ENCODE measurements around the gene GRM7.

GRM7 gene

GRCh38 chr3:7249493-7250076 is 388.7 kb downstream of the GRM7 start:
- DNase-seq = no peak

GRCh38 chr3:7254251-7254650 is 393.3 kb downstream of the GRM7 start:
- DNase-seq = no peak

GRCh38 chr3:7260975-7261374 is 400.1 kb downstream of the GRM7 start:
- DNase-seq = no peak

GRCh38 chr3:7263347-7264195 is 402.7 kb downstream of the GRM7 start:
- DNase-seq = no peak

GRCh38 chr3:7264196-7264526 is 403.2 kb downstream of the GRM7 start:
- DNase-seq = no peak

GRCh38 chr3:7265736-7266135 is 404.8 kb downstream of the GRM7 start:
- DNase-seq = no peak

- DNase-seq = no peak
Observed at GRCh38 chr3:7266551-7266950, 405.6 kb downstream of the GRM7 start.

- DNase-seq = no peak
Observed at GRCh38 chr3:7270731-7271130, 409.8 kb downstream of the GRM7 start.

- DNase-seq = no peak
Observed at GRCh38 chr3:7271631-7272030, 410.7 kb downstream of the GRM7 start.

- DNase-seq = no peak
Observed at GRCh38 chr3:7272203-7272602, 411.3 kb downstream of the GRM7 start.

GRCh38 chr3:7275396-7275795 is 414.5 kb downstream of the GRM7 start:
- DNase-seq = no peak

- DNase-seq = no peak
Observed at GRCh38 chr3:7280318-7280717, 419.4 kb downstream of the GRM7 start.

GRCh38 chr3:7282988-7283387 is 422.1 kb downstream of the GRM7 start:
- no peak for DNase-seq

- DNase-seq = no peak
Observed at GRCh38 chr3:7285505-7285904, 424.6 kb downstream of the GRM7 start.

- no peak for DNase-seq
Observed at GRCh38 chr3:7288133-7288532, 427.2 kb downstream of the GRM7 start.

- DNase-seq = no peak
Observed at GRCh38 chr3:7289121-7289520, 428.2 kb downstream of the GRM7 start.

GRCh38 chr3:7290077-7290825 is 429.3 kb downstream of the GRM7 start:
- DNase-seq = no peak

GRCh38 chr3:7292362-7292761 is 431.4 kb downstream of the GRM7 start:
- DNase-seq = no peak

GRCh38 chr3:7293286-7293685 is 432.4 kb downstream of the GRM7 start:
- DNase-seq = no peak

- no peak for DNase-seq
Observed at GRCh38 chr3:7305561-7305960, 444.6 kb downstream of the GRM7 start.

- DNase-seq = no peak
Observed at GRCh38 chr3:7306901-7307300, 446.0 kb downstream of the GRM7 start.

GRCh38 chr3:7307410-7307809 is 446.5 kb downstream of the GRM7 start:
- DNase-seq = no peak

GRCh38 chr3:7309641-7310102 is 448.8 kb downstream of the GRM7 start:
- no peak for DNase-seq

- DNase-seq = no peak
Observed at GRCh38 chr3:7315037-7315436, 454.1 kb downstream of the GRM7 start.

Measured in stimulated activated CD4-positive, alpha-beta T cell treated with anti-CD3 and anti-CD28 coated beads, Interleukin-4, amount 100 ng/mL, for 4 hours (primary cell).